Measurements from ENCODE around the gene RTP5. TPM values are rescaled to one million over a fixed set of nuclear protein-coding genes. Genes with fewer than 3 reads are reported as not detected.
"Not testable (repeated sequence)": the region's sequence is repeated elsewhere in the genome, so short reads cannot be mapped to it uniquely, and the experiment has no call there.

Gene RTP5
- polyA plus RNA-seq, 1 donor: 0.08 TPM

- DNase-seq (ENCODE audit: low read depth): not testable (repeated sequence)
Measured at GRCh38 chr2:241922816-241923601, 53.5 kb downstream of the RTP5 start.

Other genes starting within 250 kb of the RTP5 start
- 42.7 TPM for gene THAP4, start 232.6 kb upstream of the RTP5 start, polyA plus RNA-seq (ENCODE audit: insufficient read length)
- 51.9 TPM for gene ATG4B, start 232.0 kb upstream of the RTP5 start, polyA plus RNA-seq (ENCODE audit: insufficient read length)
- 24.8 TPM for gene DTYMK, start 182.9 kb upstream of the RTP5 start, polyA plus RNA-seq (ENCODE audit: insufficient read length)
- 25.0 TPM for gene ING5, start 167.7 kb upstream of the RTP5 start, polyA plus RNA-seq (ENCODE audit: insufficient read length)
- 24.9 TPM for gene D2HGDH, start 135.1 kb upstream of the RTP5 start, polyA plus RNA-seq (ENCODE audit: insufficient read length)
- 0.20 TPM for gene GAL3ST2, start 92.9 kb upstream of the RTP5 start, polyA plus RNA-seq (ENCODE audit: insufficient read length)
- 7.0 TPM for gene NEU4, start 60.5 kb upstream of the RTP5 start, polyA plus RNA-seq (ENCODE audit: insufficient read length)
- 0.13 TPM for gene PDCD1, start 10.8 kb upstream of the RTP5 start, polyA plus RNA-seq (ENCODE audit: insufficient read length)